Adipose tissue (tissue), 3 donors: ENCODE results near the gene TICAM2. TPM values are rescaled to one million over a fixed set of nuclear protein-coding genes. Genes with fewer than 3 reads are reported as not detected.

Experiments used
- H3K27ac ChIP-seq: one replicate; pipeline ENCODE4 v1.5.1; 2013; ENCODE audit warnings: low read depth, low read length
- WGBS, 3 donors: extraction: QIAGEN DNeasy Blood & Tissue Kit; methylation state at CpG; one replicate each; pipeline ENCODE4 v1.1.7; 2013; 5-methylcytosine and 5-hydroxymethylcytosine counted together
- polyA plus RNA-seq, 3 donors: library from polyadenylated mRNA; stranded (reverse); fragments of 200-250 nt; gene quantifications; one replicate each; pipeline ENCODE4 v1.2.3, GENCODE V29; 2013
- donor health status: healthy with polysubstance abuse.
- donor health status: Bipolar disorder and iron deficiency.
- donor health status: healthy.

Gene TICAM2
- polyA plus RNA-seq, 3 donors, result 1.1 to 3.0 (median 1.8) TPM

- 1% methylated on average over 56 to 82 of the region's 82 CpGs for WGBS, 3 donors
These were observed 57.6 kb downstream of the TICAM2 start, which contains the start of gene FEM1C for GRCh38 chr5:115544436-115545350. Gene FEM1C, minus strand, starts transcription at chr5:115544775. Its CDS starts 1,282 bp downstream, at chr5:115543493.

GRCh38 chr5:115544043-115544435, 58.2 kb downstream of the TICAM2 start:
- peak overlapping the region; percentile 94 for H3K27ac ChIP-seq
- whole genome bisulfite sequencing, 3 donors, result 0% methylated on average over 20 of the region's 20 CpGs

More at GRCh38 chr5:115544436-115545350, 57.6 kb downstream of the TICAM2 start, which contains the start of gene FEM1C:
- peak within 1 kb of the TSS; percentile 94 for H3K27ac ChIP-seq

DNA sequence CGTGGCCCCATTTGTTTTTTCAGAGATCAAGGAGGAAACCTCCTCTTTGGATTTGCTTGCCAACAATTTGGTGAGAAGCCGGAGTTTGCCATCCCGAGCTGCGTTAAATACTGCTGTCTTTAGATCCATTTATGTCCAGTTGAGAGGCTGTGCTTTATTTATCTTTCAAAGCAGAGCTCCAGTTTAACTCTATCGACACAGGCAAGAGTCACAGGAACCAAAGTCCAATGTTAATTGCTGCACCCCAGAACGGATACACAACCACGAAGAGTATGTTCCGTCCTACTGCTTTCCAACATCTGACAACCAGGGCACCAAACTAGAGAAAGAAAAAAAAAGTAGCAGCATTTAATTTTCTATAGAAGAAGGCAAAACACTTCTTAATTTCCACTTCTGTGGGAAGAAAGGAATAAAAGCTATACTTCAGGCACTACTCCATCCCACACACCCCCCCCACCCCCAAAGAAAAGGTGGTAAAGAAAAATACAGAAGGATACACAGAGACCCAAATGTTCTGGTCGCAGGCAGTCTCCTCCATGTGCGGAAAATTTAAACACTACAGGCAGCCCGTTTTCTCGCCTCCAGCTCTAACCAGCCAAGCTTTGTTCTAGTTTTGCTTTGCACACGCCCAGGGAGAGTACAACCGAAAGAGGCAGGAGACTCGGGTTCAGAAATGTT, 58.8 kb downstream of the TICAM2 start:
- H3K27ac ChIP-seq, result peak overlapping the region; percentile 94
- 4 to 11% (median 8%) methylated on average over 15 of the region's 15 CpGs for WGBS, 3 donors

GRCh38 chr5:115542651-115543364, 59.5 kb downstream of the TICAM2 start:
- WGBS, 3 donors, result 38 to 58% (median 55%) methylated on average over 10 of the region's 10 CpGs
- H3K27ac ChIP-seq, result no peak overlapping the region

- 12 to 31% (median 23%) methylated on average over 2 of the region's 2 CpGs for WGBS, 3 donors
- no peak overlapping the region for H3K27ac ChIP-seq
These were observed 60.2 kb downstream of the TICAM2 start for GRCh38 chr5:115542086-115542485.

DNA sequence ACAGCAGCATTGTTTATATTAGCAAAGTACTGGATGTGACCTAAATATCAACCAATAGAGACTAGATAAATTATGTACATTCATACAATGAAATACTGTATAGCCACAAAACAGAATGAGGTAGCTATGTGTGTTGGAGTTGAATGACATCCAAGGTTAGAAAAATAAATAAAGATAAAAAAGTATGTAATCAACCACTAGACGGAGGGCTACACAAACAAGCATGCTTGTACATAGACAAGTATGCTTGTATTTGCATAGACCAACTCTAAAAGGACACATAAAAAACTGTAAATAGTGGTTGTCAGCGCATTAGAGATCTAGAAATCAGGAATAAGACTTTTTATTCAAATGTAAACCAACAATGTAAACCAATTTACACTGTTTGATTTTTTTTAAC, 60.7 kb downstream of the TICAM2 start:
- WGBS, 3 donors, result 25 to 51% (median 41%) methylated on average over 2 of the region's 2 CpGs
- no peak overlapping the region for H3K27ac ChIP-seq

DNA sequence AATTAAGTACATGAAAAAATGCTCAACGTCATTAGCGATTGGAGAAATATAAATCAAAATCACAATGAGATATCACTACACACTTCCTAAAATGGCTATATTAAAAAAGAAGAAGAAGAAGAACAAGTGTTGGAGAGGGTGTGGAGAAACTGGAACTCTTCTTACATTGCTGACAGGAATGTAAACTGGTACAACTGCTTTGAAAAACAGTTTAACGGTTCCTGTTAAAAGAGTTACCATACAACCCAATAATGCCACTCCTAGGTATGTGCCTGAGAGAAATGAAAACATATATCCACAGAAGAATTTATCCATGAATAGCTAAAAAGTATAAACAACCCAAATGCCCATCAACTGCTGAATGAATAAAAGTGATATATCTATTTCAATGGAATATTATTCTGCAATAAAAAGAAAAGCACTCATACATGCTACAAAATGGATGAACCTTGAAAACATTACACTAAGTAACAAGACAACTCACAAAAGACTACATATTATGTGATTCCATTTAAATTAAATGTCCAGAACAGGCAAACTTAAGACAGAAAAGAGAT, 66.7 kb downstream of the TICAM2 start:
- H3K27ac ChIP-seq, result no peak overlapping the region
- 89 to 97% (median 93%) methylated on average over 3 of the region's 3 CpGs for WGBS, 3 donors

- 52 to 60% (median 52%) methylated on average over 2 of the region's 2 CpGs for WGBS, 3 donors
- H3K27ac ChIP-seq, result no peak overlapping the region
These were observed 69.8 kb downstream of the TICAM2 start for GRCh38 chr5:115532517-115532916.

GRCh38 chr5:115531787-115532367, 70.4 kb downstream of the TICAM2 start:
- WGBS, 3 donors, result 72 to 90% (median 75%) methylated on average over 1 of the region's 1 CpG
- no peak overlapping the region for H3K27ac ChIP-seq

- 85 to 93% (median 92%) methylated on average over 3 of the region's 3 CpGs for WGBS, 3 donors
- H3K27ac ChIP-seq, result no peak overlapping the region
These were observed 70.9 kb downstream of the TICAM2 start for GRCh38 chr5:115531380-115531779.

DNA sequence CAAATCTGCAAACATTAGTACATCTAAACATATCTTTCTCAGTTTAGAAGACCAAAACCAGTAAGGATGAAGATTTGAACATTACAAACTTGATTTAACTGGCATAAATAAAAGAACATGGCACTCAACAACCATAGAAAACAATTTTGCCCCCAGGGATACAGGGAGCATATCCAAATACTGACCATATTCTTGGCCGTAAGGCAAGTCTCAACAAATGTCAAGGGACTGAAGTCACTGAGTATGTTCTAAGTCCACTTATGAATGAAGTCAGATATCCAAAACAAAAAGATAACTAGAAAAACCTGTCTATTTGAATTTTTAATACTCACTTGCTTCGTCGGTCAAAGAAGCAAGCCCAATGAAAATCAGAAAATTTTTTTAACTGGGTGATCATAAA, 71.9 kb downstream of the TICAM2 start:
- WGBS, 3 donors, result 60 to 85% (median 69%) methylated on average over 3 of the region's 3 CpGs
- no peak overlapping the region for H3K27ac ChIP-seq

Other genes with a start within 250 kb of the TICAM2 start
- gene FEM1C, start 57.7 kb downstream of the TICAM2 start, polyA plus RNA-seq, result 1 to 10 TPM; 4.2 to 9.7 (median 9.2) TPM
- gene TMED7, start 23.6 kb upstream of the TICAM2 start, polyA plus RNA-seq, result 10 to 100 TPM; 18.0 to 24.9 (median 18.1) TPM
- gene CDO1, start 214.2 kb upstream of the TICAM2 start, polyA plus RNA-seq, result 100 to 1,000 TPM in 1 of 3 donors, 10 to 100 TPM in 2; 65.9 to 286 (median 68.6) TPM
- gene ATG12, start 239.1 kb upstream of the TICAM2 start, polyA plus RNA-seq, result 10 to 100 TPM; 21.8 to 32.2 (median 29.7) TPM
- gene AP3S1, start 239.5 kb upstream of the TICAM2 start, polyA plus RNA-seq, result 100 to 1,000 TPM in 1 of 3 donors, 10 to 100 TPM in 2; 43.0 to 127 (median 44.7) TPM